Renal cortex interstitium (tissue), 11 donors: ENCODE data around the gene TFDP1. TPM values are rescaled to one million over a fixed set of nuclear protein-coding genes. Genes with fewer than 3 reads are reported as not detected.

ENCODE experiments used
- DNase-seq, 11 donors: peaks; one replicate each; pipeline ENCODE4 v3.0.0-alpha.2; 2013; ENCODE audit warnings: low read depth in 9 of 11, low spot score in 4 of 11; ENCODE audit errors: extremely low read depth in 1 of 11
- polyA plus RNA-seq, 3 donors: library from polyadenylated mRNA; unstranded; fragments of 120-200 nt; gene quantifications; one replicate each; pipeline ENCODE4 v1.2.1, GENCODE V29; 2013; ENCODE audit not compliant: insufficient read length in 3 of 3

TFDP1 gene
- polyA plus RNA-seq, 3 donors = 87.3 to 99.4 (median 92.3) TPM

DNA sequence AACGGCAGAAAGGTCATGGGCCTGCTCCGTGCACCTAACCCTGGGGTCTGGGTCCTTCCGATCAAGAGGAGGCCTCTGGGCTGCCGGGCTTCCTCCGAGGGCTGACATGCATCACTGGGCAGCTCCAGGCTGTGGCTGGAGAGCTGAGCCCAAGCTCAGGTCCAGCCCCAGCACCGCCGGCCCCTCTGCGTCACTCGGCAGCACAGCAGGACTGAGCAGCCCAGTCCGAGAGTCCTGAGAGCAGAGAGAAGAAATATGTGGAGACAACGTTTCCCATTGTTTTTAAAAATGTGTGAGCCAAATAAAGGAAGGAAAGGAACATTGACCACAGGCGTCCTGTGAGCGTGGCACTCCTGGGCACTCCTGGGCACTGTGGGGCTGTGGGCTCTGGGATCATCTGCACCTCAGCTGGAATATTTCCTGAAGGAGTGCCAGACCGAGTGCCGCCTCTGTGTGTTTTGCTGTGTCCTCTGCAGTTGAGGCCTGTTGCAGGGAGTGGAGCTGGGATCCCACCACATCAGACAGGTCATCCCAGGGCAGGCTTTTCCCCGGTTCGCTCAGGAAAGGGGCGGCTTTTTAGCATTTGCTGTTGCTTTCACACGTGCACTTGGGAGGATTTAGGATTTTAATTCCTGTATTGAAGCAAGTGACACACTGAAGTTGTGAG is 37.8 kb upstream of the TFDP1 start:
- peak in 1 of 11 donors; percentile 55 for DNase-seq

DNA sequence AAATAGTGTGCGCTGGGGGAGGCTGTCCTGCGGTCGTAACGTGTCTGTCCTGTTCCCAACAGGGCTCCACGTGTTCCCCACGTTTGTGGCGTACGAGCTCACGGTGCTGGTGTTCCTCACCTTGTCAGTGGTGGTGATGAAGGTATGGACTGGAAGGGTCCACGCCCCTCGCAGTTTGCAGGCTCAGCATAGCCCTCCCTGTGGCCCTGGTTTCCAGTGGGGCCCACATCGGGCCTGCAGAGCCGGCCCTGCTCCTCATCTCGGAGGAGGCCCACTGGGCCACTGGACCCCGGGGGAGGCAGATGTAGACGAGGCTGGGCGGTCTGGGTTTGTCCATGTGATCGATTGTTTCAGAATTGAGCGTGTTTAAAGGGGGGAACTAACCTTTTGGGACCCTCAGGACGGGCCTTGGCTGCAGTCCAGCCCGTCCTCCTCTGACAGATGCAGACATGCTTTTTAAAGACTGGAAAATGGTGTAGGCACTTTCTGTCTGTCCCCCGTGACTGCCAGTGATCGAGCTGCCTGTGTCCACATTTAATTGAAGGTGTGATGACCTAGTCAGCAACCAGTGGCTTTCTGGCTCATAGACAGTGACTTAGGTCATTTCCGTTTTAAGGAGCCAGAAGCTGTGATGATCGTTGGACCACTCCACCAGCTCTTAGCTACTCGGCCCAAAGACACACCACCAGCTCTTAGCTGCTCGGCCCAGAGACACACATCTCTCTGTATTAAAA is 37.1 kb upstream of the TFDP1 start:
- no peak for DNase-seq

DNA sequence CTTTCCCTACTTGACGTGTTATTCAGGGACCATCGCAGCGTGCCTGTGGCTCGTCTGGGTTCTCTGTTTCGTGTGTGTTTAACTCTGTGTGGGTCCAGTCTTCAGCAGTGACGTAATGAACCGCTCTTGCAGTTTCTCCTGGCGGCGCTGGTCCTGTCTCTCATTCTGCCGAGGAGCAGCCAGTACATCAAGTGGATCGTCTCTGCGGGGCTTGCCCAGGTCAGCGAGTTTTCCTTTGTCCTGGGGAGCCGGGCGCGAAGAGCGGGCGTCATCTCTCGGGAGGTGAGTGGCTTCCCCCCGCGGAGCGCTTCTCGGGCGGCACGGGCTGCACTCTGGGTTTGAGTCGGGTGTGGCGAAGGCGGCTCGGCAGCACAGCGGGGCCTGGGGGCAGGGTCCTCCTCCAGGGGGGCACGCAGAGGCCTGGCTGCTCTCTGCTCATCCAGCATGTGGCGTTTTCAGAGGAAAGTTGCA is 36.3 kb upstream of the TFDP1 start:
- DNase-seq = no peak

DNA sequence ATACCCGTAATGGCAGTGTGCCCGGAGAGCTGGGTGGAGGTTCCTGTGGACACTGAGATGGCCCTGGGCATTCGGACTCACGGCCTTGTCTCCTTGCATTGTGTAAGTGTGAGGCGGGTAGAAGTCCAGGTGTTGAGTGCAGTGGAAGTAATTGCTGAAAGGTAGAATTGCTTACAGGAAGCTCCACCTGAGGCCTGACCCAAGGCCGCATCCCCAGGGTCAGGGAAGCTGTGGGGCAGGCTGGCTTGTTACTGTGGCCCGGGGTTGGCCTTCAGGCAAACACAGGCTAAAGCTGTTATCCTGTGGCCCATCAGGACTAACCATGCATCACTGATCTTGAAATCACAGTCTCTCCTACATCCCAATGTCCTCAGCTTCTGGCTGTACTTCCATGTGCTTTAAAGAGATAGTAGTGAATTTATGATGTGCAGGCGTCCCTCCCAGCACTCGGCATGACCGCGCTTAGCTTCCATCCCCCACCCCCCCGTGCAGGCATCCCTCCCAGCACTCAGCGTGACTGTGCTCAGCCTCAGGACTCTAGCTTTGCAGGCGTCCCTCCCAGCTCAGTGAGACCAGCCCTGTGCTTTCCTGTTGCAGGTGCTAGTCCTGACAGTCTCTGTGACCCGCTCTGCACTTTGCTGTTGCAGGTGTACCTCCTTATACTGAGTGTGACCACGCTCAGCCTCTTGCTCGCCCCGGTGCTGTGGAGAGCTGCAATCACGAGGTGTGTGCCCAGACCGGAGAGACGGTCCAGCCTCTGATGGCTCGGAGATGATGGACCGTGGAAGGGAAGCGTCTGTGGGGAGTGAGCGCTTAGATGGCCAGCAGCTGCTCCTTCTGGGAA is 35.6 kb upstream of the TFDP1 start:
- no peak for DNase-seq

DNA sequence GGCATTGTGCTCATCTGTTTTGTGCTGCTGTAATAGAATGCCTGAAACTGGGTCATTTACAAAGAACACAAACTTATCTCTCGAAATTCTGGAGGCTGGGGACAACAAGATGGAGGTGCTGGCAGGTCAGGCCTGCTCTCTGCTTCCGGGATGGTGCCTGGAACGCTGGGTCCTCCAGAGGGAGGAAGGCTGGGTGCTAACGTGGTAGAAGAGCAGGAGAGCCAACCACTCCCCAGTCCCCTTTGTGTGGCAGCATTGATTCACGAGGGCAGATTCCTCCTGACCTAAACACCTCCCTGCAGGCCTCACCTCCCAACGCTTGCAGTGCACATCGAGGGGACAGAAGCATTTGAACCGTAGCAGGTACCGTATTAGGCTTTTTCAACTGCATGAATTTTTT is 34.1 kb upstream of the TFDP1 start:
- DNase-seq = no peak

DNA sequence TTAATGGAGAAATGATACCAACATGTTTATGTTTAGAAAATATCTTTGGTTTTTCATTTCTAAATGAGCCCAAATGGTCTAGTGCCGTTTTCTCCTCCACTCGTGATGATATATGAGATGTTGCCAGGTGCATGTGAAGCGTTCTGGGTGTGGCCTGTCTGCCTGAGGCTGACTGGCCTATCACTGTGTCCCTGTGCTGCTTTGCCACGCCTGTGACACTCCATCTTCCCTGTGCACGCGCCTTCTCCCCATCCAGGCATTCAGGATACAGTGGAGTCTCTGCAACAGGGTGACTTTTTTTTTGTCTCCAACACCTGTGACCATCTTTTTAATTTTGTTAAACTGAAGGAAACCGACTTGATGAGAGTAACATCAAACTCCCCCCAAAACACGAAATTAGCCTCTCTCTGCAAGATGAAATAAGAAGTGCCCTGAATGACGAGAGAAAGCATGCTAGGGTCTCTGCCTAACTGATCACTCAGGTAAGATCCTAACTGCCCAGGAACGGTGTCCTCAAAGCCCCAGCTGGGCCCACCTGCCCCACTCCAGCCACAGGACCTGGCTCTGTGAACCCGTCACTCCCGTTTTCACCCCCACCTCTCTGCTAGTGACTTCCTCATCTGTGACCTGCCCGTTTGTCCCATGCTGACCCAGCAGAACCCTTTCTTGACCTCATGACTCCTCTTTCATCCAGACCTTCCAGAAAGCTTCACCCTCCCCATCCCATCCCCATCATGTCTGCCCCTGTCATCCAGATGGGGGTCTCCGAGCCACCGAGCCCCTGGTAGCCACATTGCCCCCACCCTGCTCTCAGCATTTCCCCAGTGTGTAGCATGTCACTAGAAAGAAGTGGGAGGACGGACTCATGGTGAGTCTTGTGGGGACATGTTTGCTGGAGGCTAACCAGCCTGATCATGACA is 33.2 kb upstream of the TFDP1 start:
- DNase-seq = no peak

- no peak for DNase-seq
Measured at GRCh38 chr13:113552079-113552478, 32.5 kb upstream of the TFDP1 start.

- DNase-seq = no peak
Measured at GRCh38 chr13:113552786-113553434, 31.6 kb upstream of the TFDP1 start.

DNA sequence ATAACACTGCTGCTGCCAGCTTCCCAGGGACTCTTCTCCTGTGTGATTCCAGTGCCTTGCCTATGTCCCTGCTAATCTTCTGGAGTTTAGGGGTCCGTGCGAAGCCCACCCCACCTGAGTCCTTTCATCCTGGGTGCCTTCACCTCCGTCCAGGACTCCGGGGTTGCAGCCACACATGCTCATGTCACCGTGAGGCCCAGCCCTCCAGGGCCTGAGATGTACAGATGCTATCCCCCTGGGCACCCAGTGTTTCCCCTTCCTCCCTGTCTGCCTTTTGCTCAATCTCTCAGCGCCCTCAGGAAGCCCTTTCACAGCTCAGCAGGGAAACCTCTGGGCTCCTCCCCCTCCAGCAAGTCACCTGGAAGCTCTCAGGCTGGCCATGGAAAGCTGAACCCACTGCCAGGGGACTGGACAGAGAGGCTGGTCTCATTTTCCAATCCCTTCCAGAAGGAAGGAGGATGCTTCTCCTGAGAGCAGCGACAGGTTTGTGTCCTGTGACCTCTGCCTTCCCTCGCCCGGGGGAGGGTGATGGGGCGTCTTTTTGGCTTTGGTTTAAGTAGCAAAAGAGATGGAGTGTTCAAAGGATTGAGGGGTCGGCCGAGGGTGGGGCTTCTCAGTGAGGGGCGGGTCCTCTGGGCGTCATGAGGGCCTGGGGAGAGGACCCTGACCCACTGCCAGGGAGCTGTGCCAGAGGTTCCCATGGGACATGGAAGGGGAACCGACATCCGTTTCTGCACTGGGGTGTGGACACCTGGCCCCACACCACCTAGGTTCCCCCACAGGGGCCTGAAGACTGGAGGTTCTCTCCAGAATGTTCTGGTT is 30.8 kb upstream of the TFDP1 start:
- DNase-seq = no peak

DNA sequence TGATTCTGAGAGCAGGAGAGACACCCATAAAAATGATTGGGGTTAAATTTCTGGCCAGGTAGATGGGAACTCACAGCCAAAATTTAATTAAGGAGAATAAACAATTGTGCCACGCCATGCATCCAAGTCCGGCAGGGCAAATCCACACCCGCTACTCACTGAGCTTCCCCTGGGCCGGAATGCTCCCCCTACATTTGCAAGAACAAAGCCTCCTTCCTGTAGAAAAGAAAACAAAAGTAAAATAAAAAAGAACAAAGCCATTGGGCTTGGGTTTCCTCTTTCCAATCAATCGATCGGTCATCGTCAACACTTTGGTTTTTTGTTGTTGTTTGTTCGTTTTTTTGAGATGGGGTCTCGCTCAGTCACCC is 30.2 kb upstream of the TFDP1 start:
- no peak for DNase-seq

DNA sequence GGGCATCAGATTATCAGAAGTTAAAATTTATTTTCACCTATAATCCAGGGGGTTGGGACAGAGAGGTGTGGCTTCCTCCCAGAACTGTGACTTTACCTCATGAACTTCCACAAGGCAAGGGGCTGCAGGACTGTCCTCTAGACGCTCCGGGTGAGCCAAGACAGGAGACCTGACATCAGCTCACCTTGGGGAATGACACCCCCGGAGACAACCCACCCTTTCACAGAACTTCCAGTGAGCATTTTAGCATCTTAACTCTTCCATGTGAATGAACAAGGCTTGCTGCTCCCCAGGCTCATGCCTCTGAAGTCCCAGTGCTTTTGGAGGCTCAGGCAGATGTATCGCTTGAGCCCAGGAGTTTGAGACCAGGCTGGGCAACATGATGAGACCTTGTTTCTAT is 29.4 kb upstream of the TFDP1 start:
- DNase-seq = no peak

DNA sequence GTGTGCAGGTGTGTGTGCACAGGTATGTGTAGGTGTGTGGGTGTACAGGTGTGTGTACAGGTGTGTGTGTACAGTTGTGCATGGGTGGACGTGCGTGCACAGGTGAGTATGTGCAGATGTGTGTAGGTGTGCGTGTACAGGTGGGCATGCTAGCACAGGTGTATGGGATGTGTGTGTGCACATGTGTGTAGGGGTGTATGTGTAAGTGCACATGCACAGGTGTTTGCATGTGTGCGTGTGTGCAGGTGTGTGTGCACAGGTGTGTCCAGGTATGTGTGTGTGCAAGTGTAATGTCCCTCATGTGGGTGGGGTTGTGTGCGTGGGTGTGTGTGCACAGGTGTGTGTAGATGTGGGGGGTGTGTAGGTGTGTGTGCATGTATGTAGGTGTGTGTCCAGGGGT is 27.5 kb upstream of the TFDP1 start:
- no peak for DNase-seq

- no peak for DNase-seq
Measured at GRCh38 chr13:113558461-113558860, 26.1 kb upstream of the TFDP1 start.

DNA sequence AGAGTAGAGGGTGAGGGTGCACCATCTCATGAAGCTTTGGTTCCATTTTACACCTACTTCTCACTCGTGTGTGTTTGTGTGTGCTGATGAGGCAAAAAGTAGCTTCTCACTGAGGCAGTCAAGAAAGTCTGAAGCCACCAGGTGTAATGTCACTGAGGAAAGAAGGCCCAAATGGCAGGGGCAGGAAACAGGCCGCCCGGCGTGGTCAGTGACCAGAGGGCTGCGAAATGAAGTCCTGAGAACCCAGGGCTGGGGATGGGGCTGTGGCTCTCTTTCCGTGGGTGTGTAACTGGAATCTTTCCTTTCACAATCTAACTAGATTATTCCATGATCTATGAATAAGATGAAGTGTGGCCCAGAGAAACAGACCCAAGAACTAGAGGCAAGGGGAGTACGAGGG is 25.5 kb upstream of the TFDP1 start:
- no peak for DNase-seq

GRCh38 chr13:113559901-113560644 is 24.5 kb upstream of the TFDP1 start:
- DNase-seq = no peak

DNA sequence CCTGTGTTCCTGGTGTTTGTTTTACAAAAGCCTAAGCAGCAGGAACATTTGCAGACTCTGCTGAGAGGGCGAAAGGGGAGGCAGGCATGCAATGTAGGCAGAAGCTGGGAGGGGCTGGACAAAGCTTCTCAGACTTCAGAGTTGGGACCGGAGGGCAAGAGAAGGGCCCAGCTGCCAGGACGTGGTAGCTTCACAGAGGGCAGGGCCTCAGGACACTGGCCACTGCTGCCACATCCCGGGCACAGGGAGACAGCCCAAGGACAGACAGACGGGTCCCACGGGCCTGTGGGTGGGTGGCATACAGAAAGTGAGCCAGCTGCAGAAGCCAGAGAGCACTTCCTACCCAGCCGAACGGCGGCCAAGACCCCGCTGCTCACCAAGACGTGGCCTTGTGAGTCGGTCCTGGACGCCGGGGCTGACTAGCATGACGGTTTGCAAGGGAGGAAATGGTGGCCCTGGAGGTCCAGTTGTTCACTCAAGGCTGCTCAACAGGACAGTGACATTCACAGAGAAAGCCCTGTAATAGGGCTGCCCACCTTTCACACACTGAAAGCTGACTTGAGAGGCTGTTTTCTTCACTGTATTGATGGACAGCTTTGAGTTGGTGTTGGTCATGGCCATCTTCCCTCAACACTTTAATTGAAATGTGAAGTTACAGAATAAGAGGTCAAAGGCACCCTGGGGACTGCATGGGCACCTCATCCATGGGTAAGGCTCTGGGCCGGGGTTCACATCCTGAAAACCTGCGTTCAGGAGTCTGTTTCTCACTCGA is 23.7 kb upstream of the TFDP1 start:
- no peak for DNase-seq
